HG03025 (cell line): ENCODE measurements around the gene DHX8.

Source experiments
- ATAC-seq: cut with Tn5 transposase; IDR thresholded peaks from one replicate; pipeline ENCODE4 v1.9.1; 2021; ENCODE audit warnings: mild to moderate bottlenecking, moderate library complexity; ENCODE audit not compliant: unreplicated experiment, low FRiP score

DHX8 gene

DNA sequence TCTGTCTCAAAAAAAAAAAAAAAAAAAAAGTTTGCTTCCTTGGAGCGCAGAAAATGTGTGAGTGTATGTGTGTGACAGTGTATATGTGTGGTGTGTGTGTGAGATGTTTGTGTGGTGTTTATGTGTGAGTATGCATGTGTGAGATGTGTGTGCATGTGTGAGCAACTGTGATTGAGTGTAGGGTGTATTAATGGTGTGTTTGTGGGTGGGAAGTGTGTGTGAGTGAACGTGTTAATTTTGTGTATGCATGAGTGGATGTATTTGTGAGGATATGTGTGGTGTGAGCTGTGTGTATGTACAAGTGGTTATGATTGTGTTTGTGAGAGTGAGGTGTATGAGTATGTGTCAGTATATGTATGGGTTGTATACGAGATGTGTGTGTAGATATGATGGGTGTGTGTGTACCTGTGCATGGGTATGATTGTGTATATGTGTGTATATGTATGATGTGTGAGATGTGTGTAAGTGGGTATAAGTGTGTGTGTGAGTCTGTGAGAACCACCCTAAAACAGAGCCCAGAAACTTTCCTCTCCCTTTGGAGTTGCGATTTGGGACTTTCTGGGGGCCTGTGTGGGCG, 84.8 kb downstream of the DHX8 start:
- no peak for ATAC-seq

DNA sequence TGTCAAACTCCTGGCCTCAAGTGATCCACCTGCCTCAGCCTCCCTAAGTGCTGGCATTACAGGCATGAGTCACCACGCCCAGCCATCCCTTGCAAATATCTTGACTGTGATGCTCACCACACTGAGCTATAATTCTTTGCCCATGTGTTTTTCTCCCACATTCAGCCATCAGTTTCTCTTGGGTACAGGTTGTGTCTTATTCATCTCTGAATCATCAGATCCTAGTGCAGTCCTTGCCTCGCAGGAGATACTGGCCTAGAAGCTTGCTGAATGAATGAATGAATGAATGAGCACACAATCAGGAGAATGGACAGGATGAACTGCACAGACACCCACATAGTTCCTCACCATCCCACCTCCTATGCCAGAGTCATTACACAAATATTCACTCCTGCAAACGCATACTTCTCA, 86.7 kb downstream of the DHX8 start:
- ATAC-seq, result no peak

DNA sequence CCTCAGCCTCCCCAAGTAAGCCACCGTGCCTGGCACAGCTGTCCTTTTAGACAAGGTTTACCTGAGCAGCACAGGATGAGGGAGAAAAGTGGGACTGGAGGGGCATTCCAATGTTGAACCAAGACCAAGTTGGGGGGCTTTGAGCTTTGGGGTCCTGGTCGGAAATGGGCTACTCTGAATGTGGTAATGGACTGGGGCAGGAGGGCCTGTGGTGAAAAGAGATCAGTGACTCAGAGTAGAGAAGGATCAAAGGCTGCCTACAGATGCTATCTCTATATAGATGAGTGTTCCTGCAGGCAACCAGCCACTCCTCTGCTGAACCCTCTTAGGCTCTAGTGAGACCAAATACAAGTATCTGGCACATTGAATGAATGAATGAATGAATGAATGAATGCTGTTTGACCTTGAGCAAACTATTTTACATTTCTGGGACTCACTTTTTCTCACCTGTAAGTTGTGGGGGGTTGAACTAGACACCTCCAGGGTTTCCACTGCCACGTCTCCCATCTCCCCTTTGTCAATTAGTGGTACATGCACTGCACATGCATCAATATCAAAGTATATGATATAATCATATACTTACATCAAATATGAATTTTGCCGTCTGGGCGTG, 88.7 kb downstream of the DHX8 start:
- no peak for ATAC-seq

DNA sequence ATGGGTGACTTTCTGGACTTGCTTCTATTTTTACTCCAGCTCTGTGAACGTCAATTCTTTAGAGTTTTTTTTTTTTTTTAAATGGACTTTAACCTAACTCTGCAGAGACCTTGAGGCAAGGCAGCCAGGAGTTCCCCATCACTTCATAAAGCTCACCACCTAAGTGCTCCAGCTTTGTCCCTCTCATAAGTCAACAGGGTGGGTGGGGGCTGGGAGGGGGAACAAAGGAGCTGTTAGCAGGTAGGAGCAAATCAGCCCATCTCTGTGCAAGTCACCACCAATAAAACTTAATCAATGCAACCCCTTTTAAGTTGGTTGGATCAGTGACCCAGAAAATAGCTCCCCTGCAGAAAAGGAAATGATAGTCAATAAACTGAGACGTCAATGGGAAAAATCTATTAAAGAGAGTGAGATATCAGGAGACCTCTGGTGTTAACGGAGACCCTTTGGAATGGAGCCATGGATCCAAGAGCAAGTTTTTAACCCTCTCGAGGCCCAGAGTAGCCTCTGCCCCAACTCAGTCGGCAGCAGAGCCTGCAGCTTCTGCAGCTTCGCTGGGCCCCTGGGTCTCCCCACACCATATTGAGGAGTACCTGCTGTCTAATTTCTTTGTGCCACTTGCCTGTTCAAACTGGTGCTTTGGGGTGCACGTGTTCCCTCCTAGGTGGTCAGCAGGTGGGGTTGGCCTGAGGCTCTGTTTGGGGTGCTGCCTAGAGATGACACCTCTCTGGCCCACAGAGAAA, 90.0 kb downstream of the DHX8 start:
- no peak for ATAC-seq

- no peak for ATAC-seq
Observed at GRCh38 chr17:43574348-43574747, 90.6 kb downstream of the DHX8 start.

DNA sequence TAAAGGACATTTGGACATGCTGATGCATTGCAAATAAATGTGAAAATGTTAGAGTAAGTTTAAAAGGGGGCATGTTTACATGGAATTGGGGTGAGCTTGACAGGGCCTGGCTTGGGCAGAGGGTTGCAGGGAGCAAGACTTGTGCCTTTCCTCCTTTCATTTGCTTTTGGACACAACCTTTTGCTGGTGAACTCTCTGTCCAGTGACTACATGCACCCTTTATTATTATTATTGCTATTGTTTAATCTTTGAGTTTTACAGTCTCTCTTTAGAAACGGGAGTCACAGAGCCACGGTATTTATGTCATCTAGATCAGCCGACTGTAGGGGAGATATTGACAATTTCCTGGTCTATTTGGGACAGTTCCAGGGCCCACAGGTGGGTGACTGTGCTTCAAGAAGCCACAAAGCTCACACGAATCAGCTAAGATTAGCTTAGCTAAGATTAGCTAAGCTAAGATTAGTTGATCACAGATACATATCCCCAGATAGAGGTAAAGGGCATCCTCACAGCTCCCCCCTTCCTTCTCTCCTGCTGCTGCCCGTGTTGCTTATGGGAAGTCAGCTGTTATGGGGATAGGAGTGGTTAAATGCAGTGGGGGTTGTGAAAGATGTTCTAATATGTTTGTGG, 91.2 kb downstream of the DHX8 start:
- ATAC-seq, result no peak
